ENCODE results near the gene HOXB7. TPM values are rescaled to one million over a fixed set of nuclear protein-coding genes. Genes with fewer than 3 reads are reported as not detected.

HOXB7 gene
- total RNA-seq, 1 donor from 2014 or later, result 15.0 TPM

GRCh38 chr17:48642843-48643696, 32.3 kb upstream of the HOXB7 start:
- Histone ChIP-seq H3K27me3 (peaks cover 27% of the 10 kb centered on the region), H3K4me1 (peaks cover 2 to 3% of the 10 kb centered on the region in 2 donors), H3K27ac (no peak overlapping the region), H3K9me3 (no peaks in the 10 kb centered on the region), H3K36me3 (no peaks in the 10 kb centered on the region), H3K4me3 (no peak overlapping the region)
- intact Hi-C loops (cut with DNase I), result no loop called here
- DNase-seq (ENCODE audit: low spot score in 2 of 2), result no peak
- no peak for TF ChIP-seq CTCF (IDR thresholded peaks at IDR 0.05)

DNA sequence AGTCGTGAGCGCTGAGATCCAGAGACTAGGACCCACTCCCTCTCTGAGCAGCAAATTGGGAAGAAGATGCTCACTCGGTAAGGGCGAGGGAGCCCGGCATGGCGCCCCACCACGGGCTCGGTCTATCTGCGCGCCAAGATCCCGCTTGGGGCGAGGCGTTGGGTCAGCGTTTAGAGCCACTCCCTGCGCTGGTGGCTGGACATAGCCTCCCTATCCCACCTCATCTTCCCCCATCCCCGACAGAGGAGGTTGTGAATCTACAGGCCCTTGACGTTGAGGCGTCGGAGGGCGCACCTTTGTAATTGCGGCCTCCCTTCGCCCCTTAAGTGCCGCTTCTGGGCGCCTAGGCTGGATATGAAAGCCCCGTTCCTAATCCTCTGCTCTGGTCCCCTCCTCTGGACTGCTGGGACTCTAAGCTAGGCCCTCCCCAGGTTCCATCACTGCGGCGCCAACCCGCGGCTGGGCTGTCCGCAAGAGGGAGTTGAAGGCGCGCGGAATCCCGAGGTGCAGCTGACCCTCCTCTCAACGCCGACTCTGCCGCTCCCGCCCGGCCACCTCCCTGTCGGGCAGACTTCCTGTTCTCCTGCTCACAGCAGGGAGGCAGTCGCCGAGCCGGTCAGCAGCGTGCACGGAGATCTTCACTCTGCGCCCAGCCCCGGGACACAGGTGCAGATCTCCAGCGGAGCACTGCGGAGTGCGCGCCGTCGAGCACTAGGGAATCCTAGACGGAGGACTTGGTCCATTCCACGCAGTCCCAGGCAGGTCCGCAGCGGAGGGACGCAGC, 31.4 kb upstream of the HOXB7 start:
- DNase-seq (ENCODE audit: low spot score in 2 of 2), result no peak
- H3K4me1 ChIP-seq, result peaks cover 2 to 3% of the 10 kb centered on the region in 2 donors
- intact Hi-C loops (cut with DNase I), result no loop called here
- H3K36me3 ChIP-seq, result no peaks in the 10 kb centered on the region
- H3K9me3 ChIP-seq, result no peaks in the 10 kb centered on the region
- no peak overlapping the region for H3K4me3 ChIP-seq
- H3K27ac ChIP-seq, result no peak overlapping the region
- peaks cover 27% of the 10 kb centered on the region for H3K27me3 ChIP-seq
- no peak for TF ChIP-seq CTCF (IDR thresholded peaks at IDR 0.05)

- no peaks in the 10 kb centered on the region for H3K36me3 ChIP-seq
- H3K4me1 ChIP-seq, result peaks cover under 1 to 2% of the 10 kb centered on the region in 2 donors
- TF ChIP-seq CTCF (IDR thresholded peaks at IDR 0.05), result no peak
- peaks cover 23% of the 10 kb centered on the region for H3K27me3 ChIP-seq
- no peak overlapping the region for H3K4me3 ChIP-seq
- DNase-seq (ENCODE audit: low spot score in 2 of 2), result no peak
- no peaks in the 10 kb centered on the region for H3K9me3 ChIP-seq
- H3K27ac ChIP-seq, result no peak overlapping the region
- intact Hi-C loops (cut with DNase I), result no loop called here
Measured at GRCh38 chr17:48641541-48642058, 30.8 kb upstream of the HOXB7 start.

DNA sequence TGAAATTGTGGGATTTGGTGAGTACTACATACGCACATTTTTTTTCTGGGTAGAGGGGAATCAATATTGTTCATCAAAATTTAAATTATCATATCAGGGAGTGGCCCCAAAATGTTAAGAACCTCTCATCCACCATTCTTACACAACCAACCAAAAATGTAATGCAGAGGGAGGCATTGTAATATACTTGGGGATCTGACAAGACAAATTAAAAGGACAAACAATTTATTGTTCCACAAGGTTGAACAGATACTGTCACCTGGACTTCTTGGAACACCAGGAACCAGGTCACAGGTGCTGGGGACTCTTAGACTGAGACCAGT, 30.0 kb upstream of the HOXB7 start:
- intact Hi-C loops (cut with DNase I), result no loop called here
- no peaks in the 10 kb centered on the region for H3K4me1 ChIP-seq
- TF ChIP-seq CTCF (IDR thresholded peaks at IDR 0.05), result no peak
- no peak overlapping the region for H3K27ac ChIP-seq
- no peaks in the 10 kb centered on the region for H3K36me3 ChIP-seq
- DNase-seq (ENCODE audit: low spot score in 2 of 2), result no peak
- H3K27me3 ChIP-seq, result peaks cover 17% of the 10 kb centered on the region
- H3K9me3 ChIP-seq, result no peaks in the 10 kb centered on the region
- H3K4me3 ChIP-seq, result no peak overlapping the region

DNA sequence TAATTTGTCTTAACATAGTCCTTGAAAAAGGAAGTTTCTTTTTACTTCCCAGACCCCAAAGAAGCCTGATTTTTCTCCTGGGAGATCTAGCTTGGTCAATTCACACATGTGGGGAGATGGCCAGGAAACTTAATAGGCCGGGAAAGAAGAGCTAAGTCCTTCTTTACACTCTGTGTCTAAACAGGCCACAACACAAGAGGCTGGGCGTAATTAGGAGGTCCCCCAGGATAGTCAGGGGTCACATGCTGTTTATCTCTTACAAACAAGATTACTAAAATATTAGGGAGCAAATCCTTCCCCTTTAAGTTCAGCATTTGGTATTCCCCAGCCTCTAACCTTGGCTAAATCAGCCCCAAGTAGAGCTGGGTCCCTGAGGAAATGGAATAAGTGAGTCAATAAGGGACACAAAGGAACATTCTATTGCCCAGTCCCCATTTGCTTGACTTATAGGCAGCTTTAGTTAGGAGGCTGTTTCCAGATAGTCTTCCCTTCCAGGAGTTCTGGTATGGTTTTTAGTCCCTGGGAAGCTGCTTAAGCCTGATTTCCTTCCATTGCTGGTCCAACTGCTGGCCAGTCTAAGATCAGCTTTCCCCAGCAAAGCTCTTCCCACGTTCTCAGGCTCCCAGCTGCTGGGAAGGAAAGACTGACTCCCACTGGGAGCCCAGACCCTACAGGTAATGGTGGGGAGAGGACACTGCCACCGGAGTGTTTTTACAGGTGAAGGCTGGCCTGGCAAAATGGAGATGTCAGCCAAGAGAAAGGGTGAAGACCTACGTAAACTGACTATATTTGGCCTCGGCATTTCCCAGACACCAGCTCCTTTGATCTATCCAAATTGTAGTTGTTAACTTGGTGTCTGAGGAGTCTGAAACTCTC, 29.4 kb upstream of the HOXB7 start:
- H3K4me3 ChIP-seq, result no peak overlapping the region
- intact Hi-C loops (cut with DNase I), result no loop called here
- no peak for TF ChIP-seq CTCF (IDR thresholded peaks at IDR 0.05)
- H3K36me3 ChIP-seq, result no peaks in the 10 kb centered on the region
- no peaks in the 10 kb centered on the region for H3K4me1 ChIP-seq
- H3K9me3 ChIP-seq, result no peaks in the 10 kb centered on the region
- H3K27ac ChIP-seq, result no peak overlapping the region
- no peak for DNase-seq (ENCODE audit: low spot score in 2 of 2)
- H3K27me3 ChIP-seq, result peaks cover 21% of the 10 kb centered on the region

Measured in ascending aorta (tissue), 2 donors.